HG02759 (cell line): ENCODE data around the gene BMPR2.
"Not testable (repeated sequence)": the region's sequence is repeated elsewhere in the genome, so short reads cannot be mapped to it uniquely, and the experiment has no call there.

Source experiments
- ATAC-seq: cut with Tn5 transposase; IDR thresholded peaks from one replicate; pipeline ENCODE4 v1.9.1; 2021; ENCODE audit warnings: mild to moderate bottlenecking, moderate library complexity; ENCODE audit not compliant: unreplicated experiment

The BMPR2 gene

DNA sequence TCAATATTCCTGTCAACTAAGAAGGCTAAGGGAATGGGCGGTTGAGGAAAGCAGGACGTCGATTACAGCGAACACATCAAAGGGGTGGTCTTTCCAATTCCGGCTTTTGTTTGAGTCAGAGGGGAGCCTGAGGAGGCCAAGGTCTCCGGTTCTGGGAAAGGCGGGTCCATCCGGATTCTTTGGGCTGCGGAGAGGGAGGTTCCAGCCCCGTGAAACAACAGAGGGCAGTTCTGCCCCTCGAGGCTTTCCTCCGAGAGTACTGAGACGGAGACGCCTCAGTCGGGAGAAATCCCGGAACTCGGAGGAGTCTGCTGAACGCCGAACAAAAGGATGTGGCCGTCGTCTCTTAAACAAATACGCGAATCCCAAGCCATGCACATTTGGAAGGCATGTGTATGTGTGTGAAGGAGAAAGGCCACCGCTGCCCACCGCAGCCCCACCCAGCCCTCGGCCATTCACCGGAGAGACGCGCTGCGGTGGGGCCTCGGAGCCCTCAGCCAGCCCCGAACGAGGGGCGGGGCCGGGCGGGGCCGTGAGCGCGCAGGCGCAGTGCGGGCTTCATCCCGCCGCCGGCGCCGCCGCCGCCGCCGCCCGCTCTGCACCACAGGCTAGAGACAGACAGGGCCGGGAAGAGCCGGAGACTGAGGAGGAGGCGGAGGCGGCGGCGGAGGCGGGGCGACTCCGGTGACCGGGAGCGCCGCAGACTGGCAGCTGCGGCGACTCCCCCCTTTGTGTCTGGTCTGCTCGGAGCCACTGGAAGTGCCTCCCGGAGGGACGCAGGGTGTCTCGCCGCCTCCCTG lies at the start of gene BMPR2:
BMPR2 (plus strand) TSS at position 719 of the 800 bp plus-strand sequence. CDS start 1,148 bp downstream, outside the sequence.
- peak; percentile 79 for ATAC-seq

DNA sequence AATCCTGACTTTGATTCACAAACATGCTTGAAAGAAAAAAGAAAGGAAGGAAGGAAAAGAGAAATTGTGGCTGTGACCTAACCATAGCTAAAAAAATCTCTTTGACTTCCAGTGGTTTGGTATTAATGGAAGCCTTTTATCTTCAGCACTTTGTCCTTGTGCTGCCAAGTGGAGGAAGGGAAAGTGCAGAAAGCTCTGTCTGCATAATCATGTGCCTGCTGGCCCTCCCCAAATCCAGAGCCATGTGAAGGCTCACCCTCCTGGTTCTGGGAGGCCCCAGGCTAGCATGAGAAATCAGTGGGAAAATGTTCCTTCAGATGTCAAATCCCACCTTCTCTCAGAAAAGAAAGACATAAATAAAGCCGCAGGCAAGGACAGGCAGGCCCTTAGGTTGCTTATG lies 48.3 kb upstream of the BMPR2 start:
- no peak for ATAC-seq

DNA sequence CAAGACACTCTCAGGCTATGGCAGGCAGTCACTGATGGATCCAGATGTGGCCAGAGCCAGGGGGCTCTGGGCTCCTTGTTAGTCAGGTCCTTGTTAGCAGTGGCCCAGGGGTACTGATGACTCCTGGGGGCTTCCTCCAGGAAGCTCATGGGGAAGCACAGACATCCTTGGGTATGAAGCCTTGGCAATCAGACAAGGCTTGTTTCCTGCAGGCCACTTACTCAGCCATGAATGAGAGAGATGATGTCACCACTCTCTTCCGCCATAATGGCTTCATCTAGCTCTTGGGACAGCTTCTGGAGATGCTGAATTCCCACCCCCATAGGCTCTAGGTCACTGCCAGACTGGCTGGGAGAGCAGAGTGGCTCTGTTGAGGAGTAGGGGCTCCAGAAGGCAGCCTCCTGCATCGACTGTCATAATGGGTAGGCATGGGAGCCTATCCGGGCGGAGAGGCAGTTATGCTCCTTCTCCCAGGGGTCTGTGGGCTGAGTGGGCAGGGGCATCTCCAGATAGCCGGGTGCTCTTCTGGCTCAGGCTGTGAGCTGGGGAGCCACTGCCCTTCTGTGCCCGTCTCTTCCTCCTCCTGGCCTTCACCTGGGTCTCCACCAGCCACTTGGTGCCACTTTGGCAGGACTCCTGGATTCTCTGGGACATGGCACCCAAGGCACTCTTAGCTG lies 40.2 kb upstream of the BMPR2 start:
- no peak for ATAC-seq

DNA sequence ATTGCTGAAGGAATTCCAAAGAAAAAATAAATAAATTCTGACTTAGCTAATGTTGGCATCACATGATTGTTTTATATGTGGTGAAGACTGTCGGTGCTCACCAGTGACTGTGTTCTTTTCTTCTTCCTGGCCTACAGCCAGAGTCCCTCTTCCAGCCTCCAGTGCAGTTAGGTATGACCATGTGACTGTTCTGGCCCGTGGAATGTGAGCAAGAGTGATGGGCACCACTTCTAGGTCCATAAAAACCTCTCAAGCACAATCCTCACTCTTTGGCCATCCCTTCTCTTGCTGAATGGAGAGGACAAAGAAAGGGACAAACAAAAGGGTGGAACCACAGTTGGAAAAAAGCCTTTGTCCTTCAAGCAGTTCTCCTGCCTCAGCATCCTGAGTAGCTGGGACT lies 39.0 kb upstream of the BMPR2 start:
- no peak for ATAC-seq

DNA sequence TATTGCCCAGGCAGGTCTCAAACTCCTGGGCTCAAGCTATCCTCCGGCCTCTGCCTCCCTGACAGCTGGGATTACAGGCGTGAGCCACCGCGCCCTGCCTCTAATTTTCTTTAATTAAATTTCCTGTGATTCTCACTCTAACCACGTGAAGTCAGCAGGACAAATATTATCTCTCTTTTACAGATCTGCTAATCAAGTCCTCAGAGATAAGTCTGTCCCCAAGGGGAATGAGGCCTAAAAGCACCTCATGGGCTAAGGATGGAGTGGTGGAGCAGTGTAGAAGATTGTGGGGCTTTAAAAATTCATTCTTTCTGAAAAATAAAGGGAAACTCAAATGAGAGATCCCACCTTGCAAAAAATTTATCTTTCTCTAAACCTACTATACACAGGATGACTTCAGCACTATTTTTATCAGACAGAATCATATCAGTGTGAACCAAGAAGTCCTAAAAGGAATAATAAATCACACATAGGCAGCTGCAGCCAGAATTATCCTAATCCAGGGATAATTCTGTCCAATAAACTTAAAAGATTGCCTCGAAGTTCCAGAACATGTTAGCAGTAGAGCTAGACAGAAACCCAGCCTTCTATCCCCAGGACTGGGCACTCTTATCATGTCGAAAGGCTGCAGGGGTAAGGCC lies 38.3 kb upstream of the BMPR2 start:
- no peak for ATAC-seq

DNA sequence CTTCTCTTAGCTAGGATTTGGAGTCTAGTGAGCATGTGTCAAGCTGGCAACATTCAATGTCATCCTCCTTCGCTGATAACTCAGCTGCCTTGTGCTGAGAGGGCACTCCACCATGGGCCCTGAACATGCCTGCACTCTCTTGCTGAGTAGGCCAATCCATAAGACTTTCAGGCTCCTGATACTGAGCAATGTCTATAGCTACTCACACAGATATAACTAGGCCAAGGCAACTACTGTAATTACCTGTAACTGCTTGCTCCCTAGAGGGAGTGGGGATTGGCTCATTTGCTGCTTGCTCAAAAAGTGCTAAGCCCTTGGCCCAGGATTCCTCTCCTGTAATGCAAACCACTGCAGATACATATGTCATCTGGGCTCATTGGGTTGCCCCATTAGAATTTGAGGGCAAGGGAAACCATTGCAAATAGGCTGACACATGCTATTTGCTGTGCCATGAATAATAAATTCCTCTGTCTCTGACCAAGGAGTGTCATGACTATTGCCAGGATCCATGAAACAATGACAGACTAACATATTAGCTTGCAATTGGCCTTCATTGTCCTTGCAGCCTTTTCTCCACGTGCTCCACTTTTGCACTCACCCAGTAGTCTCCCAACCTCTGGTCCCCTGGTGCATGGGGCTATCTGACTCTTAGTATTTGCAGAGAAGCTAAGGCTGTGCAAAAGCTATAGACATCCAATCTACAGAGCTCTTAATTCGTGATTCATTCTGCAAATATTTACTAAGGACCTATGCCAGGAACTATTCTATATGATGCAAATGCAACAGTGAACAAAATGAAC lies 36.9 kb upstream of the BMPR2 start:
- ATAC-seq: no peak

DNA sequence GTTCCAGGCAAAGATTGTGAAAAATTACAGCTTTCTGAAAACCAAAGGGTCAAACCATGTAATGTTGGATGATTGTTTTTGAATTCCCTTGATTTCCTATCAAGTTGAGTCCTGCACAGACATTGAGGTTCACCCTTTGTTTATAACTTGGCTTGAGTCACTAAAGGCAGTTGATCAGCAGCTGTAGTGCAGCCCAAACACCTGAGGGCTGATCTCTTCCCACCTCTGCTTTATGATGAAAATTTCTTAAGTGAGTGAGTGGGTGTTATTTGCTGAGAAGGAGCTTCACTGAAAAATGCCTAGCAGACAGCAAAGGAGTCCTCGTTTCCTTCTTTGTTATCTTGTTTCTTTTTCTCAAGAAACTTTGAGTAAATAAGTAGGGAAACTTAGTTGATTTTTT lies 31.9 kb upstream of the BMPR2 start:
- ATAC-seq: no peak

DNA sequence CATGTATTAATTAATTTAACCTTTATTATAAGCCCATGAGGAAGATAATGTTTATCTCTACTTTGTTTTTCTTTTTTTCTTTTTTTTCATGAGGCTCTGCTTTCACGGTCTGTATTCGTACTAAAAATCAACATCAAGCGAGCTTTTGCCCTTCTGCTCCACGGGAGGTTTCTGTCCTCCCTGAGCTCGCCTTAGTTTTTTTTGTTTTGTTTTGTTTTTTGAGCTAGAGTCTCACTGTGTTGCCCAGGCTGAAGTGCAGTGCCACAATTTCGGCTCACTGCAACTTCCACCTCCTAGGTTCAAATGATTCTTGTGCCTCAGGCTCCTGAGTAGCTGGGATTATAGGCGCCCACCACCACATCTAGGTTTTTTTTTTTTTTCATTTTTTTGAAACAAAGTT lies 29.9 kb upstream of the BMPR2 start:
- no peak for ATAC-seq

DNA sequence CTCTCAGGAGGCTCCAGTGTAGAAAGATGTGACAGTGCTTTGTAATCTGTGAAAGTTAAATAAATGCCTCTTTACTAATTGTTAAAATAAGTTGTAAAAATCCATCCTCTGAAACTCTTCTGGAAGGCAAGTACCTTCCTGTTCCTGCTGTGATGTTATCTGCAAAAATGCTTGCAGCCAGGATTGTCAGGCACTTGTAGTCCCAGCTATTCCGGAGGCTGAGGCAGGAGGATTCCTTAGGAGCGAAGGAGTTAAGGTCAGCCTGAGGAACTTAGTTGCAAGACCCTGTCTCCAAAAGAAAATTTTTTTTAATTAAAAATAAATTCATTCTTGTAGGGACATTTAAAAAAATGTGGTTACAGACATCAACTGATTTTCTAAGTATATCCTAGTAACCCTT lies 22.7 kb upstream of the BMPR2 start:
- ATAC-seq: no peak

DNA sequence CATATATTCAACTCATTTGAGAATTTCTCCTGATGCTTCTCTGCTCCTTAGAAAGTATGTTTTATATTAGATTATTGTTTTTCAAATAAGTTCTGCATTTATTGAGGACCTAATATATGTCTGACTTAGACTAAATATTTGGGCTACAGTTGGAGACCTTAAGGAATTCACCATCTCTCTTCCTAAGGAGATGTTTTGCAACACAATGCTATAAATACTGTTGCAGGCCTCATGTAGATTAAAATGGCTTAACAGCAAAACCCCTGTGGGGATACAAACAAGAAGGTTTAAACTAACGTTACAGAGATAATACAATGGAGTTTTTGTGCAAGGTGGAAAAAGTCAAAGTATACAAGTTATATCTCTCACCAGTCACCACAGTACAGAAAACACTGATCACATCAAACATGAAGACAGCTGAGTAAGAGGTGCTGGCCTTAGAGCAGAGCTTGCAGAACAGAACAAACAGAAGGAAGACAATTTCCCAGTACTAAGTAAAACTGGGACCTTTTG lies 20.1 kb upstream of the BMPR2 start:
- no peak for ATAC-seq

DNA sequence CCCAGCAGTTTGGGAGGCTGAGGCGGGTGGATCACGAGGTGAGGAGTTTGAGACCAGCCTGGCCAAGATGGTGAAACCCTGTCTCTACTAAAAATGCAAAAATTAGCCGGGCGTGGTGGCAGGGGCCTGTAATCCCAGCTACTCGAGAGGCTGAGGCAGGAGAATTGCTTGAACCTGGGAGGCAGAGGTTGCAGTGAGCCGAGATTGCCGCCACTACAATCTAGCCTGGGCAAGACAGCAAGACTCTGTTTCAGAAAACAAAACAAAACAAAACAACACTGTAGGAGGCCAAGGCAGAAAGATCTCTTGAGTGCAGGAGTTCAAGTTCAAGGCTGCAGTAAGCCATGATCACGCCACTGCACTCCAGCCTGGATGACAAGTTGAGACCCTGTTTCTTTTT lies 17.2 kb upstream of the BMPR2 start:
- ATAC-seq: not testable (repeated sequence)

DNA sequence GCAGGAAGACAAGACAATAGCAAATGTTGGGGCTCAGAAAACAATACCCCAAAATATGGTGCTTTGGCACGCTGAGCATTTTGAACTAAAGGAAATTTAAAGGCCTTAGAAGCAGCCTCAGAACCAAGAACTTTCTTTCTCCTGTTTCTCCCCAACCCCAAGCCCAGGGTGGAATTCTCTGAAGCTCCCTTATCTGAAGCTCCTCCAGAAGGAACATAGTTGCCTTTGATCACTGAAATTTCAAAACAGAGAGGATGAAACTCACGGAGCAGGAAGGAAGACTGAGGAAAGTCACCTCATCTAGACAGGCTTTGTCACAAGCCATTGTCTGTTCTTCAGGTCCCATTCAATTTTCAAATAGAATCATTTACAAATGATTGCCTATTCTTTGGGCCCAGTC lies 15.5 kb upstream of the BMPR2 start:
- no peak for ATAC-seq

DNA sequence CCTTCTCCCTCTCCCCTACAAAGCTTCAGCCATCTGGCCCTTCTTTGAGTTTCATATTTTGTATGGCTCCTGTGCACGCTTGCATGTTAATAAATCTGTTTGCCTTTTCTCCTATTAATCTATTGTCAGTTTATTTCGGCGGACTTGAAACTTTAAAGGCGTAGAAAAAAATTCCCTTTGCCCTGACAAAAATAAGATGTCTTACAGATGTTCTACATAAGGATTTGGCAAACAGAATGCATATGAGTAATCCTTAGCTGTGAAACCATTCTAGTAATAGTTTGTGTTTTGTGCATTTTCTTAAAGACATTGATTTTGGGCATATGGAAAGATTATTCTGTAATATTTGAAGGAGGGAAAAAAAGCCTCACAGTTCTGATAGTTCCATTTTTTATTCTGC lies 15.0 kb upstream of the BMPR2 start:
- no peak for ATAC-seq

DNA sequence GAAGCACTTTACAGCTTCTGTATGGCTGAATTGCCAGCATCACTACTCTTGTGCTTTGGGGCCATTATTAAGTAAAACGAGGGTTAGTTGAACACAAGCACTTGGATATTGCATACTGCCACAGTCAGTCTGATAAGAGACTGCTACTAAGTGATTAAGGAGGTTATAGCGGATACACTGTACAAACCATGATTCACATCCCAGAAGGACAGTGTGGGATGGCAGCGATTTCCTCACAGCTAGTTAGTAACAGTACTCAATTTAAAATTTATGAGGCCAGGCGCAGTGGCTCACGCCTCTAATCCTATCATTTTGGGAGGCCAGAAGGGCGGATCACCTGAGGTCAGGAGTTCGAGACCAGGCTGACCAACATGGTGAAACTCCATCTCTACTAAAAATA lies 2.6 kb upstream of the BMPR2 start:
- ATAC-seq: no peak

DNA sequence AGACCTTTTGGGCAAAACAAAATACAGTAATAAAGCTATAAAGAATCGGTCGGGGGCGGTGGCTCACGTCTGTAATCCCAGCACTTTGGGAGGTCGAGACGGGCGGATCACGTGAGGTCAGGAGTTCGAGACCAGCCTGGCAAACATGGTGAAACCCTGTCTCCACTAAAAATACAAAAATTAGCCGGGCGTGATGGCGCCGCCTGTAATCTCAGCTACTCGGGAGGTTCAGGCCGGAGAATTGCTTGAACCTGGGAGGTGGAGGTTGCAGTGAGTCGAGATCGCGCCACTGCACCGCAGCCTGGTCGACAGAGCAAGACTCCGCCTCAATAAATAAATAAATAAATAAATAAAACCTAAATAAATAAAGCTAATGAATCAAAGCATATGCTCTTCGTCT lies 1.7 kb upstream of the BMPR2 start:
- ATAC-seq: not testable (repeated sequence)

DNA sequence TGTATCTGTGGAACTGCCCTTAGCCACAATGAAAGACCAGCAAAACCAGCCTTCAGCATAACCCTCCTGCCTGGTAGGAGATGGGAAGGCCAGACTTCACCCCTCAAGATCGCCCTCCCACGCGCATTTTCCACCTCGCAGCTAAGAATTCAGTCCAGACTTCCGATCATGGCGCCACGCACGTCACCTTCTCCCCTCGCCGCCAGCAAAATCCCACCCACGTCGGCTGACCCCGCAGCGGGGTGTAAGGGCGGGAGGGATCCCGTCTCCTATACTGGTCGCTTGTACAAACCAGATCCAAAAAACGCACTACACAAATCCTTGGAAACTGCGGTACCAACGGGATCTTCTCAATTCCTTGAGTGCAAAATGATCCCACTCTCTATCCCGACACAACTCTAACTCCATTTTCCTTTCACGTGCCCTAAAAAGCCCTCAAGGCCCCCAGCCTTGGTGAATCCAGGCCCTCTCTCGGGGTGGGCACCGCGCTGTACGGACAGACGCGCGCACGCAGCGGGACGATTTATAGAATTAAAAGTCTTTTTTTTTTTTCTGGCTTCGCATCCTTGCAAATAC lies 1.0 kb upstream of the BMPR2 start:
- ATAC-seq: no peak

DNA sequence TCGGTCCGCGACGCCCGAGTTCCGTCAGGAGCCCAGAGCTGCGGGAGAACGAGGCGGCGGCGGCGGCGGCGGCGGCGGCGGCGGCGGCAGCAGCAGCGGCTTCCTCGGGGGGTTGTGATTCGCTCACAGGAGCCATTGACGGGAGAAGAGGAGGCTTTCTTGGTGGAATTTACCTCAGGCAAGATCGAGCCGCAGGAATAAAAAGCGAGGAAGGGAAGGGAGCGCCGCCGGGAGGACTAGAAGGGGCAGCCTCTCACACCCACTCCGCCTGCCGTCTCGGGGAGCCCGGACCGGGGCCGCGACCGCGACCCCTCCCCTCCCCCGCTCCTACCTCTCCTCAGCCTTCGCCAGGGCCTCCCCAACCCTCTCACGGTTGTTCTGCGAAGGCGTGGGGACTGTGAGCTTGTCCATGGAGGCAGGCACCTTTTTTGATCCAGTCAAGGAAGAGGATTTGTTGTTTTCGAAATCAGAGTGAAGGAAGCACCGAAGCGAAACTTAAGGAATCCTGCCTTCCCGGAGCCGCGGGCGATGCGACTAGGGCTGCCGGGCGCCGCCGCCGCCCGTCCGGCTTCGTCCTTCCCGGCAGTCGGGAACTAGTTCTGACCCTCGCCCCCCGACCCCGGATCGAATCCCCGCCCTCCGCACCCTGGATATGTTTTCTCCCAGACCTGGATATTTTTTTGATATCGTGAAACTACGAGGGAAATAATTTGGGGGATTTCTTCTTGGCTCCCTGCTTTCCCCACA lies 506 bp downstream of the BMPR2 start:
- ATAC-seq: peak; percentile 22

DNA sequence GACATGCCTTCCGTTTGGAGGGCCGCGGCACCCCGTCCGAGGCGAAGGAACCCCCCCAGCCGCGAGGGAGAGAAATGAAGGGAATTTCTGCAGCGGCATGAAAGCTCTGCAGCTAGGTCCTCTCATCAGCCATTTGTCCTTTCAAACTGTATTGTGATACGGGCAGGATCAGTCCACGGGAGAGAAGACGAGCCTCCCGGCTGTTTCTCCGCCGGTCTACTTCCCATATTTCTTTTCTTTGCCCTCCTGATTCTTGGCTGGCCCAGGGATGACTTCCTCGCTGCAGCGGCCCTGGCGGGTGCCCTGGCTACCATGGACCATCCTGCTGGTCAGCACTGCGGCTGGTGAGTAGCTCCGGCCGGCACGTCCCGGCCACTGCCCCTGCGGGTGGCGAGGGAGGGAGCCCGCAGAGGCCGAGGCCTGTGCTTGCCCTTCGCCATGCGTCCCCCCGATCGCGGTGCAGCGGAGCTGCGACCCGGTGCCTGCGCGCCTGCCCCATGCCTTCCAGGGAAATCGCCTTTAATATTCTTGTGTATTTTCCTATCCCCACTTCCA lies 1.2 kb downstream of the BMPR2 start:
- ATAC-seq: no peak

DNA sequence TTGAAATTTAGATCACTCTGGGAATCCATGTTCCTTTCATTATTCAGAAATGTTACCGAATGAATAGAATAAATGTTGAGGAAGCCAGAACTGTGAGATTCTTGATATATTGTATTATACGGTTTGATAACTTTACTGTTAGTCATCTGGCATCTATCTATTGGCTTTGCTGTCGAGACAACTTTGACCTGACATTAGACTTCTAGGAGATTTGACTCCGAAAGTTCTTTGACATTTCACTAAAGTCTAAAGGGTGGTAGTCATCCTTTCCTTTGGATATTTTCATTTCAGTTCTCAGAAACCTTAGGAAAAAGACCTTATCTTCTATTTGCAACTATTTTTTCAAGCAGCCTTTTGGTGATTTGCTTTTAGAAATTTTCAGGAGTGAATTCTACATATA lies 1.9 kb downstream of the BMPR2 start:
- no peak for ATAC-seq
